ENCODE results near the gene HINFP. TPM values are rescaled to one million over a fixed set of nuclear protein-coding genes. Genes with fewer than 3 reads are reported as not detected.
"Not testable (repeated sequence)": the region's sequence is repeated elsewhere in the genome, so short reads cannot be mapped to it uniquely, and the experiment has no call there.

HINFP gene
- total RNA-seq, 1 experiment from 2014 or later: 11.1 TPM

DNA sequence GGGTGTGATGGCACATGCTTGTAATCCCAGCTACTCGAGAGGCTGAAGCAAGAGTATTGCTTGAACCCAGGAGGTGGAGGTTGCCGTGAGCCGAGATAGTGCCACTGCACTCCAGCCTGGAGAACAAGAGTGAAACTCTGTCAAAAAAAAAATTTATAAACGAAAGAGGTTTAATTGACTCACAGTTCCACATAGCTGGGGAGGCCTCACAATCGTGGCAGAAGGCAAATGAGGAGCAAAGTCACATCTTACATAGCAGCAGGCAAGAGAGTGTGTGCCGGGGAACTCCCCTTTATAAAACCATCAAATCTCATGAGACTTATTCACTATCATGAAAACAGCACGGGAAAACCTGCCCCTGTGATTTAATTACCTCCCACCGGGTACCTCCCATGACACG lies 63.0 kb downstream of the HINFP start:
- DNase-seq (ENCODE audit: low read depth): not testable (repeated sequence)

Other genes starting within 250 kb of the HINFP start
- gene CXCR5, start 237.7 kb upstream of the HINFP start, total RNA-seq (2014; rRNA removed): not detected in 2 replicates
- gene BCL9L, start 195.7 kb upstream of the HINFP start, total RNA-seq (2014; rRNA removed): 7.4 and 10.3 TPM in 2 replicates
- gene UPK2, start 165.3 kb upstream of the HINFP start, total RNA-seq (2014; rRNA removed): not detected in 2 replicates
- gene FOXR1, start 149.8 kb upstream of the HINFP start, total RNA-seq (2014; rRNA removed): not detected in 2 replicates
- 15.3 and 20.1 TPM in 2 replicates for gene CENATAC, start 123.4 kb upstream of the HINFP start, total RNA-seq (2014; rRNA removed)
- 627 and 1,078 TPM in 2 replicates for gene RPS25, start 103.2 kb upstream of the HINFP start, total RNA-seq (2014; rRNA removed)
- gene TRAPPC4, start 102.8 kb upstream of the HINFP start, total RNA-seq (2014; rRNA removed): 72.8 and 82.6 TPM in 2 replicates
- 16.4 and 21.5 TPM in 2 replicates for gene SLC37A4, start 90.7 kb upstream of the HINFP start, total RNA-seq (2014; rRNA removed)
- 96.4 and 124 TPM in 2 replicates for gene HYOU1, start 64.4 kb upstream of the HINFP start, total RNA-seq (2014; rRNA removed)
- gene VPS11, start 53.8 kb upstream of the HINFP start, total RNA-seq (2014; rRNA removed): 22.3 and 25.1 TPM in 2 replicates
- 10.4 and 13.4 TPM in 2 replicates for gene HMBS, start 36.7 kb upstream of the HINFP start, total RNA-seq (2014; rRNA removed)
- gene DPAGT1, start 19.7 kb upstream of the HINFP start, total RNA-seq (2014; rRNA removed): 38.9 and 51.5 TPM in 2 replicates
- gene C2CD2L, start 14.2 kb upstream of the HINFP start, total RNA-seq (2014; rRNA removed): 7.6 and 9.3 TPM in 2 replicates
- 0.06 TPM in 2 replicates for gene ABCG4, start 27.5 kb downstream of the HINFP start, total RNA-seq (2014; rRNA removed)
- gene NLRX1, start 47.1 kb downstream of the HINFP start, total RNA-seq (2014; rRNA removed): 8.7 and 9.4 TPM in 2 replicates
- gene NHERF4, start 63.9 kb downstream of the HINFP start, total RNA-seq (2014; rRNA removed): not detected in 2 replicates
- 18.1 and 18.3 TPM in 2 replicates for gene CBL, start 84.8 kb downstream of the HINFP start, total RNA-seq (2014; rRNA removed)
- 11.0 and 29.5 TPM in 2 replicates for gene MCAM, start 195.6 kb downstream of the HINFP start, total RNA-seq (2014; rRNA removed)
- 7.3 and 9.3 TPM in 2 replicates for gene RNF26, start 212.9 kb downstream of the HINFP start, total RNA-seq (2014; rRNA removed)
- 9.1 and 9.9 TPM in 2 replicates for gene C1QTNF5, start 219.3 kb downstream of the HINFP start, total RNA-seq (2014; rRNA removed)
- not detected in 2 replicates for gene MFRP, start 225.1 kb downstream of the HINFP start, total RNA-seq (2014; rRNA removed)

Measured in LHCN-M2 (cell line).